GM18520 (cell line): ENCODE results near the gene TRPC4.

Experiments
- ATAC-seq: cut with Tn5 transposase; IDR thresholded peaks from one replicate; pipeline ENCODE4 v1.9.1; 2021; ENCODE audit not compliant: unreplicated experiment

Gene TRPC4

GRCh38 chr13:37735293-37735692 lies 134.3 kb downstream of the TRPC4 start:
- no peak for ATAC-seq

GRCh38 chr13:37729876-37730275 lies 139.7 kb downstream of the TRPC4 start:
- no peak for ATAC-seq

GRCh38 chr13:37716420-37717195 lies 153.0 kb downstream of the TRPC4 start:
- ATAC-seq = no peak

- ATAC-seq = no peak
Measured at GRCh38 chr13:37715606-37716015, 154.0 kb downstream of the TRPC4 start.

- ATAC-seq = no peak
Measured at GRCh38 chr13:37709318-37709717, 160.3 kb downstream of the TRPC4 start.

- no peak for ATAC-seq
Measured at GRCh38 chr13:37707739-37708500, 161.7 kb downstream of the TRPC4 start.

GRCh38 chr13:37706041-37706440 lies 163.5 kb downstream of the TRPC4 start:
- ATAC-seq = no peak

GRCh38 chr13:37701972-37702371 lies 167.6 kb downstream of the TRPC4 start:
- no peak for ATAC-seq

- ATAC-seq = no peak
Measured at GRCh38 chr13:37701306-37701705, 168.3 kb downstream of the TRPC4 start.

GRCh38 chr13:37700887-37701286 lies 168.7 kb downstream of the TRPC4 start:
- no peak for ATAC-seq

GRCh38 chr13:37695200-37695599 lies 174.4 kb downstream of the TRPC4 start:
- no peak for ATAC-seq

- ATAC-seq = no peak
Measured at GRCh38 chr13:37690361-37690760, 179.2 kb downstream of the TRPC4 start.

GRCh38 chr13:37686501-37686900 lies 183.1 kb downstream of the TRPC4 start:
- no peak for ATAC-seq

- no peak for ATAC-seq
Measured at GRCh38 chr13:37685206-37685605, 184.4 kb downstream of the TRPC4 start.

- no peak for ATAC-seq
Measured at GRCh38 chr13:37682496-37682895, 187.1 kb downstream of the TRPC4 start.

GRCh38 chr13:37681281-37682032 lies 188.1 kb downstream of the TRPC4 start:
- ATAC-seq = no peak

- no peak for ATAC-seq
Measured at GRCh38 chr13:37680137-37680536, 189.4 kb downstream of the TRPC4 start.

- no peak for ATAC-seq
Measured at GRCh38 chr13:37679043-37679442, 190.5 kb downstream of the TRPC4 start.

GRCh38 chr13:37669845-37670244 lies 199.7 kb downstream of the TRPC4 start:
- ATAC-seq = no peak

- ATAC-seq = no peak
Measured at GRCh38 chr13:37667702-37668101, 201.9 kb downstream of the TRPC4 start.

GRCh38 chr13:37666036-37666435 lies 203.5 kb downstream of the TRPC4 start:
- ATAC-seq = no peak

GRCh38 chr13:37665420-37665819 lies 204.2 kb downstream of the TRPC4 start:
- no peak for ATAC-seq
